OCI-LY7 (cell line): ENCODE results near the gene ERICH2. TPM values are rescaled to one million over a fixed set of nuclear protein-coding genes. Genes with fewer than 3 reads are reported as not detected.

Source experiments
- BruUV-seq: library from RNA; stranded (reverse); fragments of 400-500 nt; replicated peaks from 2 replicates; lab custom pipeline; 2021; lab: Mats Ljungman, UMichigan
- CTCF ChIA-PET: fragments of 300-600 bp; sonication (Branson Sonifier 250); formaldehyde crosslinking; loops from one replicate; lab custom pipeline; 2022; ENCODE audit warnings: antibody characterized with exemption; ENCODE audit not compliant: unreplicated experiment; lab: Charles Lee
- POLR2A ChIA-PET: fragments of 300-600 bp; sonication (Branson Sonifier 250); formaldehyde crosslinking; loops from one replicate; lab custom pipeline; 2022; ENCODE audit warnings: antibody characterized with exemption; lab: Charles Lee
- DNase-seq: peaks from one replicate; pipeline ENCODE4 v3.0.0-alpha.2; 2015; ENCODE audit warnings: low spot score
- H2AFZ ChIP-seq: fragments of 200-600 bp; sonication (generic), shearing (Covaris generic); 2 replicates; pipeline ENCODE4 v1.6.1; 2014; ENCODE audit warnings: mild to moderate bottlenecking, antibody characterized with exemption, low read length, moderate library complexity
- H3K27ac ChIP-seq: fragments of 200-600 bp; sonication (generic); 2 replicates; pipeline ENCODE4 v1.5.1; 2014; ENCODE audit warnings: mixed run types, low read depth, mild to moderate bottlenecking, moderate library complexity, low read length, inconsistent platforms; ENCODE audit not compliant: poor library complexity, severe bottlenecking
- H3K36me3 ChIP-seq: fragments of 200-600 bp; sonication (generic); 2 replicates; pipeline ENCODE4 v1.6.1; 2014; ENCODE audit warnings: mild to moderate bottlenecking, antibody characterized with exemption, low read length, moderate library complexity, mixed read lengths; ENCODE audit not compliant: insufficient read depth
- H3K4me1 ChIP-seq: fragments of 200-600 bp; sonication (generic); 2 replicates; pipeline ENCODE4 v1.5.1; 2014; ENCODE audit warnings: mild to moderate bottlenecking, low read length; ENCODE audit not compliant: insufficient read depth, poor library complexity, severe bottlenecking
- H3K4me2 ChIP-seq: fragments of 200-600 bp; sonication (generic); 2 replicates; pipeline ENCODE4 v1.6.1; 2014; ENCODE audit warnings: mild to moderate bottlenecking, low read length
- H3K4me3 ChIP-seq: fragments of 200-600 bp; sonication (generic); 2 replicates; pipeline ENCODE4 v1.5.1; 2014; ENCODE audit warnings: mild to moderate bottlenecking, low read depth, low read length; ENCODE audit not compliant: poor library complexity, severe bottlenecking
- H3K79me2 ChIP-seq: fragments of 200-600 bp; sonication (generic); 2 replicates; pipeline ENCODE4 v1.6.1; 2016; ENCODE audit warnings: low read depth, mild to moderate bottlenecking, low read length, moderate library complexity, mixed read lengths; ENCODE audit not compliant: insufficient read depth
- H3K9me2 ChIP-seq: fragments of 200-600 bp; sonication (generic); 2 replicates; pipeline ENCODE4 v1.6.1; 2016; ENCODE audit warnings: mild to moderate bottlenecking, low read length, mixed read lengths; ENCODE audit not compliant: insufficient read depth
- H3K9me3 ChIP-seq: fragments of 200-600 bp; sonication (generic); 2 replicates; pipeline ENCODE4 v1.6.1; 2014; ENCODE audit warnings: mild to moderate bottlenecking, mixed run types, low read length, mixed read lengths
- H4K20me1 ChIP-seq: fragments of 200-600 bp; sonication (generic); 2 replicates; pipeline ENCODE4 v1.6.1; 2014; ENCODE audit warnings: mild to moderate bottlenecking, antibody characterized with exemption, low read length, moderate library complexity, mixed read lengths; ENCODE audit not compliant: insufficient read depth
- EZH2phosphoT487 ChIP-seq: fragments of 200-600 bp; sonication (generic); IDR thresholded peaks from 2 replicates; pipeline ENCODE4 v1.6.1; 2018; ENCODE audit warnings: low read depth, borderline replicate concordance, mild to moderate bottlenecking, mixed run types, antibody characterized with exemption, low read length, moderate library complexity, mixed read lengths
- intact Hi-C: fragments of 100-400 bp; cut with micrococcal nuclease; formaldehyde crosslinking; loops from one replicate; pipeline ENCODE4 v1.10.0; 2022; ENCODE audit not compliant: unreplicated experiment
- total RNA-seq, 2 experiments: library from RNA; depleted of rRNA in 1 of 2; stranded (reverse); fragments of >200 nt in 1 of 2; shearing (Covaris generic) in 1 of 2; gene quantifications; 2 replicates each; pipeline ENCODE4 v1.2.3, GENCODE V29; 2014 to 2022
- TF ChIP-seq, protein P1 (sequence below): fragments of 200-600 bp; sonication (generic); conservative IDR thresholded peaks from 2 replicates; pipeline ENCODE4 v1.5.1; 2014; ENCODE audit warnings: mild to moderate bottlenecking, antibody characterized with exemption, low read length, moderate library complexity, mixed read lengths

ERICH2 gene
- total RNA-seq, 2 experiments from 2014 or later: not detected

DNA sequence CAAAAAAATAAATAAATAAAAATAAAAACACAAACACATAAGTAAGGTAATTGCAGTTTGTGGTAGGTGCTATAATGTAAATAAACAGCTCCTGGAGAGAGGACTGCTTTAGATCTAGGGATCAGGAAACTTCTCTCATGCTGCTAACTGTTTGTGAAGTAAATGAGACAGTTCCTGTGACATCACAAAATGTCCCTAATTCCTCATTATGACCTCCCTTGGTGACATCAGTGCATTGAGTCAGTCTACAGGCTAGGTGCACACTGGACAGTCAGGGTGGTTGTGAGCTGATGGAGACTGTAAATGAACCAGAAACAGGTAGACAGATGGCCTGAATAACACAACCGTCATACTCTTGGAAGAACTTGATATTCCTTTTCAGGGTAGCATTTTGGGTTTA is 13.4 kb downstream of the ERICH2 start:
- Histone ChIP-seq H3K79me2 (no peaks in the 10 kb centered on the region), H3K9me2 (no peaks in the 10 kb centered on the region), H3K9me3 (no peaks in the 10 kb centered on the region), H3K4me3 (no peak overlapping the region), H3K4me2 (no peak overlapping the region), H3K27ac (no peak overlapping the region), H4K20me1 (no peaks in the 10 kb centered on the region), H3K4me1 (no peaks in the 10 kb centered on the region), H2AFZ (no peak overlapping the region), H3K36me3 (no peaks in the 10 kb centered on the region)
- no peak for DNase-seq
- no peak for TF ChIP-seq EZH2phosphoT487
- TF ChIP-seq, protein P1, sequence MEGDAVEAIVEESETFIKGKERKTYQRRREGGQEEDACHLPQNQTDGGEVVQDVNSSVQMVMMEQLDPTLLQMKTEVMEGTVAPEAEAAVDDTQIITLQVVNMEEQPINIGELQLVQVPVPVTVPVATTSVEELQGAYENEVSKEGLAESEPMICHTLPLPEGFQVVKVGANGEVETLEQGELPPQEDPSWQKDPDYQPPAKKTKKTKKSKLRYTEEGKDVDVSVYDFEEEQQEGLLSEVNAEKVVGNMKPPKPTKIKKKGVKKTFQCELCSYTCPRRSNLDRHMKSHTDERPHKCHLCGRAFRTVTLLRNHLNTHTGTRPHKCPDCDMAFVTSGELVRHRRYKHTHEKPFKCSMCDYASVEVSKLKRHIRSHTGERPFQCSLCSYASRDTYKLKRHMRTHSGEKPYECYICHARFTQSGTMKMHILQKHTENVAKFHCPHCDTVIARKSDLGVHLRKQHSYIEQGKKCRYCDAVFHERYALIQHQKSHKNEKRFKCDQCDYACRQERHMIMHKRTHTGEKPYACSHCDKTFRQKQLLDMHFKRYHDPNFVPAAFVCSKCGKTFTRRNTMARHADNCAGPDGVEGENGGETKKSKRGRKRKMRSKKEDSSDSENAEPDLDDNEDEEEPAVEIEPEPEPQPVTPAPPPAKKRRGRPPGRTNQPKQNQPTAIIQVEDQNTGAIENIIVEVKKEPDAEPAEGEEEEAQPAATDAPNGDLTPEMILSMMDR: no peak
- CTCF ChIA-PET: no interaction called here
- intact Hi-C loops: no loop called here
- no TSS peak for BruUV-seq
- POLR2A ChIA-PET: interaction anchor here (0.5 kb wide), 1 partner anchor 621 kb away, joined by 4 read pairs; no protein-coding TSS in a partner anchor

DNA sequence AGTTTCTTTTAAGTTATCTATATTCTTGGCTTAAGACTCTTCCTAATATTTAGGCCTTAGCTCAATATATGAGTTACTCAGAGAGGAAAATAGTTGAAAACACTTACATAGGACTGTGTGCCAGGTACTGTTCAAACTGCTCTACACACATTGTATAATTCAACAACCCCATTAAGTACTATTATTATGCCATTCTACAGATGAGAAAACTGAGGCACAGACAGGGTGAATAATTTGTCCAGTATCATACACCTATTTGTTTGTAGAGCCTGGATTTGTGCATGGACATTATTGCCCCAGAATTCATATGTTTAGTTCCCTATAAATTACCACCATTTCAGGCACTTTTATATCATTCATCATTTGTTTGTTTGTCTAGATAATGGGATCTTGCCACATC is 28.8 kb downstream of the ERICH2 start:
- ChIA-PET POLR2A (no interaction called here), CTCF (no interaction called here)
- Histone ChIP-seq H3K36me3 (no peaks in the 10 kb centered on the region), H2AFZ (no peak overlapping the region), H3K9me3 (no peaks in the 10 kb centered on the region), H4K20me1 (no peaks in the 10 kb centered on the region), H3K9me2 (no peaks in the 10 kb centered on the region), H3K79me2 (no peaks in the 10 kb centered on the region), H3K4me1 (no peaks in the 10 kb centered on the region), H3K27ac (no peak overlapping the region), H3K4me2 (no peak overlapping the region), H3K4me3 (no peak overlapping the region)
- DNase-seq: no peak
- TF ChIP-seq, protein P1: no peak
- TF ChIP-seq EZH2phosphoT487: no peak
- no TSS peak for BruUV-seq
- intact Hi-C loops: no loop called here

DNA sequence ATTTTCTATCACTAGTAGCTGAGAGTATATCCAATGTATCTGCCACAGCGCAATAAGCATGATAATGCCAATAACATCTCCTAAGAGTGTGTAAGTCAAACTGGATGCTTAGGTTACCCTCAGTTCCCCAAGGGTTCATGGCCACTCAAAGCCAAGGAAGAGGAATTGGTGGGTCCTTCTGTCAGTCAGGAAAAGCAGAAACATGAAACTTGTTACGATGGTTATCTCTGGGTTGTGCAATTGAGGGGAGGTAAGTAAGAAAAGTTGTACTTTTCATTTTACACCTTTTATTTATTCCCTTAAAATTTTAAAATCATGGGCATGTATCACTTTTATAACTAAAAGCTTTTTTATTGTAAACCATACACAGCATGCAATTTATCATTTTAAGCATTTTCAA is 36.4 kb downstream of the ERICH2 start:
- ChIA-PET CTCF (no interaction called here), POLR2A (no interaction called here)
- Histone ChIP-seq H3K79me2 (no peaks in the 10 kb centered on the region), H3K36me3 (no peaks in the 10 kb centered on the region), H2AFZ (no peak overlapping the region), H3K9me3 (no peaks in the 10 kb centered on the region), H4K20me1 (no peaks in the 10 kb centered on the region), H3K4me3 (no peak overlapping the region), H3K27ac (no peak overlapping the region), H3K9me2 (no peaks in the 10 kb centered on the region), H3K4me2 (no peak overlapping the region), H3K4me1 (no peaks in the 10 kb centered on the region)
- intact Hi-C loops: no loop called here
- no peak for DNase-seq
- TF ChIP-seq, protein P1: no peak
- no peak for TF ChIP-seq EZH2phosphoT487
- BruUV-seq: no TSS peak
